22Rv1 (cell line): Measurements from ENCODE around the gene SIRPG.

Source experiments
- CTCF ChIP-seq: fragments of 450-650 bp; IDR thresholded peaks from 2 replicates; pipeline ENCODE4 v1.5.1; 2017; ENCODE audit warnings: mild to moderate bottlenecking
- ZFX ChIP-seq: fragments of 450-650 bp; IDR thresholded peaks from 2 replicates; pipeline ENCODE4 v1.6.1; 2017; ENCODE audit warnings: antibody characterized with exemption, borderline replicate concordance

- no peak for TF ChIP-seq CTCF
- TF ChIP-seq ZFX: no peak
Measured at GRCh38 chr20:1684872-1685271, 27.3 kb upstream of the SIRPG start.
